ENCODE results near the gene HVCN1.

Gene HVCN1

DNA sequence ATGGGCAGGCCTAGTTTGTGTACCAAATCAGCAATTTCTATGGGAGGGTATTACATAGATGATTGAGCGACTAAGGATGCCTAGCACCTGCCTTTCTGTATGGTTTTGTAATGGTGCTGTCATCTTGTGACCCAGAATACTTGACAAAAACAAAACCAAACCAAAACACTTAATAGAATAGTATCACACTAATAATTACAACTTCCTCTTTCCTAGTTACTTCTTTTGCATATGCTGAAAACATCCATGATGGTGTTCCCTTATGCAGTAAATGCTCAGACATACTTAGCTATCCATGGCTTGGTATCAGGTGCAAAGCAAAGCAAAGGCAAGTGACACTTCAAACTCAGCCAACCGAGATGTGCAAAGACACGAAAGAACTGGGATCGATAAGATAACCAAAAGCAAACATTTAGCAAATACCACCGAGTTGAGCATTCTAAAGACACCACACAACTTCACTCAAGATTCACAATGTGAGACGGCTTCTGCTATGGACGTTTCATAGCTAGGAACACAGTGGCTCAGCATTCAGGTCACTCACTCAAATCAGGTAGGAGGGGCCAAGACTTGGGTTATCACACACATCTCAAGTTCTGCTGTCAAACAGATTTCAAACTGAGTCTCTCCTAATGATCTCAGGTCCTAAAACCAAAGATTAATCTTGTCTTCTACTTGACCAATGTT lies 29.4 kb upstream of the HVCN1 start:
- no peaks in the 10 kb centered on the region for H3K27me3 Mint-ChIP-seq
- H3K36me3 Mint-ChIP-seq (ENCODE audit: low read depth): peaks cover 65% of the 10 kb centered on the region
- peak overlapping the region; percentile 75 for H3K27ac Mint-ChIP-seq
- H3K4me3 Mint-ChIP-seq: no peak overlapping the region
- H3K4me1 Mint-ChIP-seq (ENCODE audit: low read depth): peaks cover 23% of the 10 kb centered on the region
- H3K9me3 Mint-ChIP-seq: no peaks in the 10 kb centered on the region

DNA sequence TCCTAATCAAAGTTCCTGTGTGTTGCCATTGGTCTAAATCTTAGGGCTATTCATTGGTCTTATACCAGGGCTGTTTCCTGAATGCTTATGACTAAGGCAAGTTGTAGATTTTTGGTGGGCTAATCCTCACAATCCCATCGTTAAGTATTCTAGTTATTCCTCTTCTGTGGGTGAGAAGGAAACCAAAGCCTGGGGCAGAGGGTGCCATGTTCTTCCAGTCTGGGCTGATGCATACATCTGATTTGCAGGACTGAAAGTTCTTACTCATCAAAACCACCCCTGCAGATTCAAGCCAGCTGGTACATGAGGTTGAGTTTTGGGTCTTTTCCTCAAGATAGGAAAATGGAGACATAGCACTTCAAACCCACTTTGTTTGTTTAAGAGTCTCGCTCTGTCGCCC lies 28.1 kb upstream of the HVCN1 start:
- Mint-ChIP-seq H3K27me3 (no peaks in the 10 kb centered on the region), H3K9me3 (no peaks in the 10 kb centered on the region), H3K36me3 (ENCODE audit: low read depth) (peaks cover 54% of the 10 kb centered on the region), H3K4me3 (no peak overlapping the region), H3K4me1 (ENCODE audit: low read depth) (peaks cover 23% of the 10 kb centered on the region), H3K27ac (peak overlapping the region; percentile 42)

DNA sequence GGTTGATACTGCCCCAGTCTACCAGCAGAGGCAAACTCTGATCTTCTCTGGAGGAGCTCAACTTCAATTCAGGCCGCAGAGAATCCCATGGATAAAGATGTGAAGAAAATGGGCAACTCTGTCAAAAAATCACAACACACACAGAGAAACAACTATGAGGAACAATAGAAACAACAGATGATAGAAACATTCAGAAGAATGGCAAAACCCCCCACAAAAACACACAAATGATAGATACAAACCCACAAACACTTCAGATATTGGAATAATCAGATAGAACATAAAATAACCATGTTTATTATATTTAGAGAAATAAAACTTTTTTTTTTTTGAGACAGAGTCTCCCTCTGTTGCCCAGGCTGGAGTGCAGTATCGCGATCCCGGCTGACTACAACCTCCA lies 20.0 kb upstream of the HVCN1 start:
- no peaks in the 10 kb centered on the region for H3K4me1 Mint-ChIP-seq (ENCODE audit: low read depth)
- no peaks in the 10 kb centered on the region for H3K9me3 Mint-ChIP-seq
- H3K36me3 Mint-ChIP-seq (ENCODE audit: low read depth): peaks cover 2% of the 10 kb centered on the region
- no peaks in the 10 kb centered on the region for H3K27me3 Mint-ChIP-seq
- no peak overlapping the region for H3K27ac Mint-ChIP-seq
- H3K4me3 Mint-ChIP-seq: no peak overlapping the region

DNA sequence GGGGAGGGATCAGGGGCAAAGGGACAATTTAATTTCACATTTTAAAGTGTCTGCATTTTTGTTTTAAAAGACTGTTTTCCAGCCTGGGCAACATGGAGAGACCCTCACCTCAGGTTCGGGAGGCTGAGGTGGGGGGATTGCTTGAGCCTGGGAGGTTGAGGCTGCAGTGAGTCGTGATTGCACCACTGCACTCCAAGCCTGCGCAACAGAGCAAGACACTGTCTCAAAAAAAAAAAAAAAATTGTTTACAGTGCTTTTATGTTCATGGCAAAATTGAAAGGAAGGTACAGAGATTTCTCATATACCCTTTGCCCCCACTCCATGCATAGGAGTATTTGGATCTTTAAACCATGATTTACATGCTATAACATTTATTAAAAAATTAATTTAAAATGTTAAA lies 16.4 kb upstream of the HVCN1 start:
- Mint-ChIP-seq H3K36me3 (ENCODE audit: low read depth) (no peaks in the 10 kb centered on the region), H3K9me3 (no peaks in the 10 kb centered on the region), H3K4me1 (ENCODE audit: low read depth) (no peaks in the 10 kb centered on the region), H3K27me3 (no peaks in the 10 kb centered on the region), H3K4me3 (no peak overlapping the region), H3K27ac (no peak overlapping the region)

DNA sequence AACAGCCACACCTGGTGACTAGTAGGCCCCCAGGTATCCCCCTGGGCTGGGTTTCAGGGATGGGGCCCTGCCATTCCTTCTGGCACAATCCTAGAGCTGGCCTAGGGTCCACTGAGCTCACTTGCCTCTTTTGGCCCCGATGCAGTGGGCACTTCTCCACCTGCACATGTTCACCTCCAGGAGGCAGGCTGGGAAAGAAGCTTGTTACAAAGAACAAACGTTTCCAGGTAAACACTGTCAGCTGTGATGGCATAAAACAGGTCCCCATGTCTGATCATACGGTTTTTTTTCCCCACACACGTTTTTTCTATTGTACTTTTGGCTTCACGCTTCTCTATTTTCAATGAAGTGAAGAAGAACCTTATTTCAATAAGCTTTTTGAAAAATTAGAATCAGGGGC lies 15.8 kb upstream of the HVCN1 start:
- H3K9me3 Mint-ChIP-seq: no peaks in the 10 kb centered on the region
- no peaks in the 10 kb centered on the region for H3K36me3 Mint-ChIP-seq (ENCODE audit: low read depth)
- H3K27me3 Mint-ChIP-seq: no peaks in the 10 kb centered on the region
- no peaks in the 10 kb centered on the region for H3K4me1 Mint-ChIP-seq (ENCODE audit: low read depth)
- H3K27ac Mint-ChIP-seq: no peak overlapping the region
- no peak overlapping the region for H3K4me3 Mint-ChIP-seq

DNA sequence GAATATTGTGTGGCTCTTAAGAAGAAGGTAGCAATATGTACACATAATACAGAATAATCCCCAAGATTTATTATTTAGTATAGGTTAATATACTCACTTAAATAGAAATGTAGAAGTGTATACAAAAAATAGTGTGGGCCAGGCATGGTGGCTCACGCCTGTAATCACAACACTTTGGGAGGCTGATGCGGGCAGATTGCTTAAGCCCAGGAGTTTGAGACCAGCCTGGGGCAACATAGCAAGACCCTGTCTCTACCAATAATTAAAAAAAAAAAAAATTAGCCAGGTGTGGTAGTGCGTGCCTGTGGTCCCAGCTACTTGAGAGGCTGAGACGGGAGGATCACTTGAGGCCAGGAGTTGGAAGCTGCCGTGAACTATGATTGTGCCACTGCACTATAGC lies 15.3 kb upstream of the HVCN1 start:
- Mint-ChIP-seq H3K9me3 (no peaks in the 10 kb centered on the region), H3K27ac (no peak overlapping the region), H3K4me1 (ENCODE audit: low read depth) (no peaks in the 10 kb centered on the region), H3K36me3 (ENCODE audit: low read depth) (no peaks in the 10 kb centered on the region), H3K4me3 (no peak overlapping the region), H3K27me3 (no peaks in the 10 kb centered on the region)

DNA sequence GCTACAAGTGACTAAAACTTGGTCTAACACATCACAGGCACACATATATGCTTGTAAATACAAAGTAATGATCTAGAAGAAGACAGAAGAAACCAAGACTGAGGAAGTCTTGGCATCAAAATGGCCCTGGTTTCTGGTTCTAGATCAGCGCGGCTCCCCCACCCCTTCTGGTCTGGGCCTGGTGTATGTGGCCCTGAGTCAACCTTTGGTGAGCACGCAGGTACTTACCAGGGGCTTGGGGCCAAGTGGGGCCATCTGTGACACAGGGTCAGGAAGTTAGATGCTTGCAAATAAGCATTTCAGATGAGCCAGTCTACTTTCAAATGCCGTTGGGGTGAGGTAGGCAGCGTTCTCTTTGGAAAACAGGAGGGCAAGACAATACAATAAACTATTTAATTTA lies 13.2 kb upstream of the HVCN1 start:
- H3K27me3 Mint-ChIP-seq: no peaks in the 10 kb centered on the region
- H3K36me3 Mint-ChIP-seq (ENCODE audit: low read depth): no peaks in the 10 kb centered on the region
- peaks cover 17% of the 10 kb centered on the region for H3K4me1 Mint-ChIP-seq (ENCODE audit: low read depth)
- no peak overlapping the region for H3K27ac Mint-ChIP-seq
- no peaks in the 10 kb centered on the region for H3K9me3 Mint-ChIP-seq
- no peak overlapping the region for H3K4me3 Mint-ChIP-seq

DNA sequence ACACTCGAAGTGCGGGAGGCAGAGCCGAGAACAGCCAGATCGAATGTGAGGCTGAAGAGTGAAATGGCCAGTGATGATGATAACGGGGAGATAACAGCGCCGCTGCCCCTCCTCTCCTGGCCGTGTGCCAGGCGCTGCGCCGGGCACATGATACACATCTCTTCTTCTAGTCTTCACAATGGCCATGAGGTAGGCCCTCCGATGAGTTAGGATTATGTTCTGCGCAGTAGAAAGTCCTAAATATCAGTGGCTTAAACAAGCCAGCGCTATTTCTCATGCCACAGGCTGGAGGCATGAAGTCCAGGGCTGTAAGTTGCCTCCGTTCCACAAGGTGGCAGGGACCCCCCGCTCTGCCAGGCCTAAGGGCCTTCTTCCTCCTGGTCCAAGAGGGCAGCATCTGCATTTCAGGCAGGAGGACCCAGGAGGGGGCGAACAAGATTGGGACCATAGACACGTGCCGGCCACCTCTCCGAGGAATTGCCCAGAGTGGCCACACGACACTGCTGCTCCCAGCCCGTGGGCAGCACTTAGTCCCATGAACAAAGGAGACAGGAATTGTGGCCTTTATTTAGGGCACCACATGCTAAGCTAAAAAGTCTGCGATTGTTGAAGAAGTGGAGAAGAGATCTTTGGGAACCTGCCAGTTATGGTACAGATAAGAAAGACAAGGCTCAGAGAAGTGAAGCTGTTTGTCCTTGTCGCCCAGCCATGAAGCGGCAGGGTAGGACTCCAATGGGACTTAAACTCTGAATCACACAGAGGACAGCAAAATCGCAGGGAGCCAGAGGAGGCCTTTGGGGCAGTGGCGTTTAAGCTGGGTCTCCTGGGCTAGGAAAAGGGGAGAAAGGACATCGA lies 10.9 kb upstream of the HVCN1 start:
- Mint-ChIP-seq H3K9me3 (no peaks in the 10 kb centered on the region), H3K36me3 (ENCODE audit: low read depth) (no peaks in the 10 kb centered on the region)

DNA sequence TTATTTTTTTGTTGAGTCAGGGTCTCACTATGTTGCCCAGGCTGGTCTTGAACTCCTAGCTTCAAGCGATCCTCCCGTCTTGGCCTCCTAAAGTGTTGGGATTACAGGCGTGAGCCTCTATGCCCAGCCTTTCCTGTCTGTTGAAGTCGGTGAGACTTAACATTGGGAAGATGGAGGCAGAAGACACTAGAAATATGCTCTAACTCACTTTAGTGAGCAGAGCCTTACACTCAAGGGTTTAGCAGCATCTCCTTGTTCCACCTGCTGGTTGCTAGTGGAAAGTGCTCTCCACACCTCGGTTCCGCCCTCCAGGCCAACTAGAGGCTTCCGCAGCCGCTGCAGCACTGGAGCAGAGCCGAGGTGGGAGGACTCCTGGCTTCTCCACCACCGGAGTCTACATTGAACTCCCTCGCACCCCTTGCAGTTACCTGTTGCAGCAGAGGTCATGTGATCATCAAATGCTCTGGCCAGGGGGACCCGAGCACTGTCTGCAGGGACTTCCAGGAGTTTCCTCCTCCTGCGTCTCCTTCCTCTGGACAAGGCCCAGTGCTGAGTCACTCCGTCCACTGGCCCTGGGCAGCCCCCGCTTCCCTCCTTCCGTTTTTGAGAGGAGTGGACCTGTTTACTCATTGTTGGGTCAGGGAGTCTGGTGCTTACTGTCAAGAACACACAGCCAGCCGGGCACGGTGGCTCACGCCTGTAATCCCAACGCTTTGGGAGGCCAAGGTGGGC lies 9.4 kb upstream of the HVCN1 start:
- Mint-ChIP-seq H3K4me1 (ENCODE audit: low read depth) (peaks cover 38% of the 10 kb centered on the region), H3K4me3 (no peak overlapping the region)

More for the DNA sequence above, 10.9 kb upstream of the HVCN1 start:
- Mint-ChIP-seq H3K27ac (no peak overlapping the region), H3K27me3 (no peaks in the 10 kb centered on the region), H3K4me3 (no peak overlapping the region), H3K4me1 (ENCODE audit: low read depth) (peaks cover 28% of the 10 kb centered on the region)

DNA sequence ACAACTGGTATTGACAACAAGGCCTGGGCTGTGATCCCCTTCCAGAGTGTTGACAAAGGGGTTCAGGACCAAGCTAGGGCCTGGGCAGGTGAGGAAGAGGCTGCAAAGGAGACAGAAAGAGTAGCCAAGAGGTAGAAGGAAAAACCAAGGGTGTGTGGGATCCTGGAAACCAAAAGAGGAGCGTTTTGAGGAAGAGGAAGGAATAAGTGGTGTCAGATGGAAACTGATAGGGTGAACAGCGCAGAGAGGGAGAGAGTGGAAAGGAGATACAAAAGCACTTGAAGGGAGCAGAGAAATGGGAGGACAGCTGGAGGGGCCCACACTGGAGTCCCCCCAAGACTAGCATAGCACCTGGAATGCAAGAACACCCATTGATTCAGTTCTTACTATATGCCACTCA lies 8.3 kb upstream of the HVCN1 start:
- Mint-ChIP-seq H3K27me3 (no peaks in the 10 kb centered on the region), H3K9me3 (no peaks in the 10 kb centered on the region), H3K36me3 (ENCODE audit: low read depth) (no peaks in the 10 kb centered on the region), H3K4me3 (no peak overlapping the region), H3K27ac (peak overlapping the region; percentile 76), H3K4me1 (ENCODE audit: low read depth) (peaks cover 41% of the 10 kb centered on the region)

More for the DNA sequence above, 9.4 kb upstream of the HVCN1 start:
- H3K27me3 Mint-ChIP-seq: no peaks in the 10 kb centered on the region
- H3K27ac Mint-ChIP-seq: peak overlapping the region; percentile 93
- H3K9me3 Mint-ChIP-seq: no peaks in the 10 kb centered on the region
- no peaks in the 10 kb centered on the region for H3K36me3 Mint-ChIP-seq (ENCODE audit: low read depth)

DNA sequence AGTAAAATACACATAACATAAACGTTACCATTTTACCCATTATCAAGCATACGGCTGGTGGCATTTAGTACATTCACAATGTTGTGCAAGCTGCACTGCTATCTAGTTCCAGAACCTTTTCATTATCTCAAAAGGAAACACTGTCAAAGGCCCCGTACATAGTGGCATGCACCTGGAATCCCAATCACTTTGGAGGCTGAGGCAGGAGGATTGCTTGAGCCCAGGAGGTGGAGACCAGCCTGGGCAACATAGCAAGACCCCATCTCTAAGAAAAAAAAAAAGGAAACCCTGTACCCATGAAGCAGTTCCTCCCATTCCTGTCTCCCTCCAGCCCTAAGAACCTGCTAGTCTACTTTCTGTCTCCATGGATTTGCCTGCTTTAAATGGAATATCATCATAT lies 7.4 kb upstream of the HVCN1 start:
- Mint-ChIP-seq H3K27ac (no peak overlapping the region), H3K4me3 (no peak overlapping the region), H3K4me1 (ENCODE audit: low read depth) (peaks cover 51% of the 10 kb centered on the region), H3K36me3 (ENCODE audit: low read depth) (no peaks in the 10 kb centered on the region), H3K27me3 (no peaks in the 10 kb centered on the region), H3K9me3 (no peaks in the 10 kb centered on the region)

DNA sequence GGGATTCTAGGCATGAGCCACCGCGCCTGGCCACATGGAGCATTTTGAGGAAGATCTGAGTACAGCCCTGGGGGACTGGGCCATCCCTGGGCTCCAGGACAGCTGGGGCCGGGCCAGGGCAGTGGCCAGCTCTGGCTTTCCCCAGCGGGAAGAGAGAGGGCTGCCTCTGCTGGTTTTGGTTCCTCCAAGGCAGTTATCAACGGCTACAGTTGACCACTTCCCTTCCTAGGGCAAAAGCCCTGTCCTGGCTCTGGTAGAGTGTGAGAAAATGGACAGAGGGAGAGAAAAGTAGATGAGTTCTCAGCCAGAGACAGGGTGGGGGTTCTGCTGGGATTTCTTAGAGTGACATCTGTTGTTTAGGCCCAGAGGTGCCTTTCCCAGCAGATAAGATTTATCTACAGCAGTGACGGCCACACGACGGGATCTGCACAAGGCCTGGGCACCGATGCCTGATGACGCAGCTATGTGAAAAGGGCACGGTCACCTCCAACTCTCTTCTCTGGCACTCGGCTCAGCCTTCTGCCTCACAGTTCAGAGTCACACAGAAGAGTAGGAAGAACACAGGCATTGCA lies 5.5 kb upstream of the HVCN1 start:
- Mint-ChIP-seq H3K9me3 (no peaks in the 10 kb centered on the region), H3K27ac (no peak overlapping the region), H3K27me3 (no peaks in the 10 kb centered on the region), H3K4me3 (no peak overlapping the region), H3K4me1 (ENCODE audit: low read depth) (peaks cover 66% of the 10 kb centered on the region), H3K36me3 (ENCODE audit: low read depth) (no peaks in the 10 kb centered on the region)

DNA sequence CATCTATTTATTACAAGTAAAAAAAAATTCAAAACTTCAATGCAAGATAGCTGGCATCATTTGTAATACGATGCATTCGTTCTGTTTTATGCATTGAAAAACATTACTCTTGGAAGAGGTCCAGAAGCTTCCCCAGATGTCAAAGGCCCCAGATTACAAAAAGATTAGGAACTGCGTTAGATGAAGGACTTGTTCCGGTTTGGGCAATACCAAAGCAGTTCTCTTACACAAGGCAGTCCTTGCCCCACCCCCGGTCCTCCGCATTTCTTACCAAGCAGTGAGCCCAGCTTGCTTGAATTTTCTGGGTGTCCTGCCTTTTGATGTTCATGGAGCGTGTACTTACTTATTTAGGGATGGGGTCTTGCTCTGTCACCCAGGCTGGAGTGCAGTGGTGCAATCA lies 4.8 kb upstream of the HVCN1 start:
- H3K4me1 Mint-ChIP-seq (ENCODE audit: low read depth): peaks cover 68% of the 10 kb centered on the region
- no peaks in the 10 kb centered on the region for H3K27me3 Mint-ChIP-seq
- H3K4me3 Mint-ChIP-seq: no peak overlapping the region
- H3K27ac Mint-ChIP-seq: no peak overlapping the region
- no peaks in the 10 kb centered on the region for H3K9me3 Mint-ChIP-seq
- no peaks in the 10 kb centered on the region for H3K36me3 Mint-ChIP-seq (ENCODE audit: low read depth)

DNA sequence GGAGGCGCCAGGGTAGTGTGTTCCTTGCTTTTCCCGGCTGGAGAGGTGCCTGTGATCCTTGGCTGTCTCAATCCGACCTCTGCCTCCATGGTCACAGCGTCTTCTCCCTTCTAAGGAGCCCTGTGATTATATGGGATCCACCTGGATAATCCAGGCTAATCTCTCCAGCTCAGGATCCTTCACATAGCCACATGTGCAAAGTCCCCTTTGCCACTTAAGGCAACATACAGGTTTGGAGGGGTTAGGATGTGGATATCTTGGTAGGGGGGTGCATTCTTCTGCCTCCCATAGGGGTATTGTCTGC lies 1.2 kb upstream of the HVCN1 start:
- Mint-ChIP-seq H3K4me3 (peak overlapping the region; percentile 89), H3K36me3 (ENCODE audit: low read depth) (peaks cover 13% of the 10 kb centered on the region), H3K27me3 (no peaks in the 10 kb centered on the region), H3K27ac (peak overlapping the region; percentile 96), H3K9me3 (no peaks in the 10 kb centered on the region), H3K4me1 (ENCODE audit: low read depth) (peaks cover 70% of the 10 kb centered on the region)

All from stimulated activated naive CD8-positive, alpha-beta T cell treated with anti-CD3 and anti-CD28 coated beads, Interleukin-15, Interleukin-2, amounts not matched to agents 100 ng/mL and 50 ng/mL, for 24 hours (primary cell).